HG02588 (cell line): ENCODE data around the gene TNNC2.
"Not testable (repeated sequence)": the region's sequence is repeated elsewhere in the genome, so short reads cannot be mapped to it uniquely, and the experiment has no call there.

Experiments used
- ATAC-seq: cut with Tn5 transposase; IDR thresholded peaks from one replicate; pipeline ENCODE4 v1.9.1; 2021; ENCODE audit warnings: mild to moderate bottlenecking, moderate library complexity; ENCODE audit not compliant: unreplicated experiment

TNNC2 gene

DNA sequence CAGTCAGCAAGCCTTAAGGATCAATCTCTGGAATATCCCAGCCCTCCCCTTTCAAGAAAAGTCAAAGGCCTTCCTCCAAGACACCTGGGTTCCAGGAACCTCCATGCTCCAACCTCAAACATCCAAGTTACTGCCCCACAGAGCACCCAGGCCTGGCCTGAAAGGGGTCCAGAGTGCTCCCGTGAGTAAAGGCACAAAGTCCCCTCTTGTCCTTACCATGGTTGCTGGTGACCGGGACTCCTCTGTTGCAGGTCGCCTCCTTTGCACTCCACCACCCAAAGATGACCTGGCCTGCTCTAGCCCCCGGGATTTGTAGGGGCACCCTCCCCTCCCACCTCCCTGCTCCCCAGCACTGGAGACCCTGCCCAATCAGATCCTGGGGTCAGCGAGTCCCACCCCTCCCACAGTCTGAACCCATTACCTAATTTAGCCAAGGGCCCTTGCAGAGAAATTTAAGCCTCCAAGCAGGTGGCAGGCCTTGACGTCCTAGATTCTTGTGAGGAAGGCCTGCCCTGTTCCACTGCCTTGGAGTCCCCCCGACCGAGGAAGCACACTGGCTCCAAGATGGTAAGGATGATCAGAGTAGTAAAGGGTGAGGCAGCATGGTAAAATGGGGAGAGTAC is at the start of gene TNNC2:
Gene TNNC2, minus strand, starts transcription at position 283 of the 623 bp plus-strand sequence. Its CDS starts 64 bp downstream, at position 219.
- ATAC-seq, result no peak

DNA sequence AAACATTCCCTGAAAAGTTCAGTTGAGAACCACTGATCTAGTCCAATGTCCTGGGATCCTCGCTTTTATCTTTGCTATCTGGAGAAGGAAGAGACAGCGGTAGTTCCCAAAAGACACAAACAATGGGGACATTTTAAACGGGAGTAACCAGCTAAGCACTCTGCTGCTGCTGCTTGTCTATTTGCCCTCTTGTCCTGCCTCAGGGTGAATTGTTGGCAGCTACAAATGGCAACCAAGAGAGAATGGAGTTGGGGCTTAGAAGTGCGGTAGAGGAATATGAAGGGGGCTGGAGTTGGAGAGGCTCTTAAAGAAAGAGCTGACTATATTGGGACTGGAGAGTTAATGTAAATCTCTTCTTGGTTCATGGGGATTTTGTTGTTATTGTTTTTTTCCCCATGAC is 47.5 kb upstream of the TNNC2 start:
- ATAC-seq, result no peak

DNA sequence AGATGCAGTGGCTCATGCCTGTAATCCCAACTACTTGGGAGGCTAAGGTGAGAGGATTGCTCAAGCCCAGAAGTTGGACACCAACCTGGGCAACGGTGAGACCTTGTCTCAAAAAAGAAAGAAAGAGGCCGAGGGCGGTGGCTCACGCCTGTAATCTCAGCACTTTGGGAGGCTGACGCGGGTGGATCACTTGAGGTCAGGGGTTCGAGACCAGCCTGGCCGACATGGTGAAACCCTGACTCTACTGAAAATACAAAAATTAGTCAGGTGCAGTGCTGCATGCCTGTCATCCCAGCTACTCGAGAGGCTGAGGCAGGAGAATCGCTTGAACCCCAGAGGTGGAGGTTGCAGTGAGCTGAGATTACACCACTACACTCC is 47.0 kb upstream of the TNNC2 start:
- ATAC-seq, result not testable (repeated sequence)

DNA sequence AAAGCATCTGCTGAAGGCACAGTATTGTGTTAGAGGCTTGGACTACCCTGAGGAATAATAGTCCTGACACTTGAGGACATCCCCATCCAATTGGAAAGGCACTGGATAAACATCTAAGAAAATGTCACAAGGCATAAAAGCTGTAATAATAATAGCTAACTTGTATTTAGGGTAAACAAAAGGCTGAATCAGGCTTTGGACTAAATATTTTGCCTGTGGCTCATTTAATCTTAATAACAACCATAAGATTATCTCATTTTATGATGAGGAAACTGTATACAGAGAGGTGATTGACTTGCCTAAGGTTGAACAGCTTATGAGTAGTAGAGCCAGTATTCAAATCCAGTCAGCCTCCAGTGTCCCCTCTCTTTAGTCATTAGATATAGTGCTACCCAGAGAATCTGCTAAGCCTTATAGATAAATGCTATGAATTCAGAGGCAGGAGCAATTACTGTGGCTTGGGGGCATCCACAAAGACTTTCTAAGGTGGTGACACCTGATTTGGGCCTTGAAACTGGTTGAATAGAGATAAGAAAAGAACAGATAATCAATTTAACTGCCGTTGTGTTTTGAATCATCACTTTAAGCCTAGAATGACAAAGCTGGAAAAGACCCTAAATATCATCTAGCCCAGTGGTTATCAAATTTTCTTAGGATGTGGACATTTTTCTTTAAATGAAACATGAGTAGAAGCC is 46.4 kb upstream of the TNNC2 start:
- no peak for ATAC-seq

DNA sequence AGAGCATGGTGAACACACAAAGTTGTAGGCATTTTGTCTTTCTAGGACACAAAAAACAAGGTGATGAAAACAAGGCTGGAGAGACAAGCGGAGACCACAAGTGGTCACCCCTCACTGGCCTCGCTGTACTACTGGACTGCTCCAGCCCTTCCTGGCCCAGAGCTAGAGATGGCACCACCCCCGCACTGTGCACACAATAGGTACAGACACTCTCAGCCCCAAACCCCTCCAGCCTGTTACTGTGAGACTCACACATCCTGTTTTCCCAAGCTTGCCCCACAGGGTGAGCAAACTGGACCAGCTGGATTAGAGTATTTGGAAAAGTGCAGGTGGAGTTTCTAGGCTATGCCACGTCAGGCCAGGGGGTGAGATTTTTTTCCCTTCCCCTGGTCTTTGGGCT is 45.5 kb upstream of the TNNC2 start:
- no peak for ATAC-seq

DNA sequence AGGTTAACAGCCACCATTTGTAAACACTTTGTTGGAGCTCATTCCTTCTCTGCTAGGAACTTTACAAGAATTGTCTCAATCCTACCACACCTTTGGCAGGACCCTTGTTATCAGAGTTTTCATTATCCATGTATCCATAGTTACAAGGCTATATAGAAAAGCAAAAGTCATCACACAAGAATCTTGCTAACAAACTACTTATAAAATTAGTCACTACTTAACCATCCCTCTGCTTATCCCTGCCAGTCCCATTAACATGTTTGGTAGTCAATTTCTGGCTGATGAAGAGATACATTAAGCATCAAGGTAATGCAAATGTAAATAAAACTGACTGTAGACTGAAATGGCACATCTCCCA is 40.7 kb upstream of the TNNC2 start:
- no peak for ATAC-seq

DNA sequence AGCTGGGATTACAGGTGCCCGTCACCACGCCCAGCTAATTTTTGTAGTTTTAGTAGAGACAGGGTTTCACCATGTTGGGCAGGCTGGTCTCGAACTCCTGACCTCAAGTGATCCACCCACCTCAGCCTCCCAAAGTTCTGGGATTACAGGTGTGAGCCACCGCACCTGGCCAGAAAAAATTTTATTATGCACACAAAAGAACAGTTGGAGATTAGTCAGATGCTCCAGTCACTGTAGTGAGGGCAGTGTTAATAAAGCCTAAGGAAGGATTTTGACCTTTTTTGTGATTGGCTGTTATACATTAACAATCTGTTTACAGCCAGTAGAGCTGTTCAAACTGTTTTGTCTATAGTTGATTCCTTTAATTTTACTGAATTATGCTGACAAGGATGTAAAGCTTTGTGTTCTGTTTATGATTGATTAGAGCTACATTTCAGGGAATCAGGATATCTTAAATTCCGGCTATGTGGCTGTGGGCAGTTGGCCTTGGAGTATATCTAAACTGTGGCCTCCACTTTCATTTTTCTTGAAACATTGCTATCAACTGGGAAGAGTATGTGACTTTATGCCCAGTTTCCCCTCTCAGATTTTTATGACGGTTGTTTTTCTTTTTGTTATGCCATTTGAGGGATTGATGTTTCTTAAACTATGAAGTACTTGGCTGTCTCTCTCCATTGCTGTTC is 40.2 kb upstream of the TNNC2 start:
- ATAC-seq, result no peak

DNA sequence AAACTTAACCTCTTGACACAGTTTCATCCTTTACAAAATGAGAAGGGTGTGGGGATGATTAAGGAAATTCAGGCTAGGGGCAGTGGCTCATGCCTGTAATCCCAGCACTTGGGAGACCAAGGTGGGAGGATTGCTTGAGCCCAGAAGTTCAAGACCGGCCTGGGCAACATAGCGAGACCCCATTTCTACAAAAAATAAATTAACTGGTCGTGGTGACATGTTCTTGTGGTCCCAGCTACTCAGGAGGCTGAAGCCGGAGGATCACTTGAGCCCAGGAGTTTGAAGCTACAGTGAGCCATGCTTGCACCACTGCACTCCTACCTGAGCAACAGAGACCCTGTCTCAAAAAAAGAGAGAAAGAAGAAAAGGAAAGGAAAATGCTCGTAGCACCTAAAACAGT is 39.3 kb upstream of the TNNC2 start:
- ATAC-seq, result no peak

DNA sequence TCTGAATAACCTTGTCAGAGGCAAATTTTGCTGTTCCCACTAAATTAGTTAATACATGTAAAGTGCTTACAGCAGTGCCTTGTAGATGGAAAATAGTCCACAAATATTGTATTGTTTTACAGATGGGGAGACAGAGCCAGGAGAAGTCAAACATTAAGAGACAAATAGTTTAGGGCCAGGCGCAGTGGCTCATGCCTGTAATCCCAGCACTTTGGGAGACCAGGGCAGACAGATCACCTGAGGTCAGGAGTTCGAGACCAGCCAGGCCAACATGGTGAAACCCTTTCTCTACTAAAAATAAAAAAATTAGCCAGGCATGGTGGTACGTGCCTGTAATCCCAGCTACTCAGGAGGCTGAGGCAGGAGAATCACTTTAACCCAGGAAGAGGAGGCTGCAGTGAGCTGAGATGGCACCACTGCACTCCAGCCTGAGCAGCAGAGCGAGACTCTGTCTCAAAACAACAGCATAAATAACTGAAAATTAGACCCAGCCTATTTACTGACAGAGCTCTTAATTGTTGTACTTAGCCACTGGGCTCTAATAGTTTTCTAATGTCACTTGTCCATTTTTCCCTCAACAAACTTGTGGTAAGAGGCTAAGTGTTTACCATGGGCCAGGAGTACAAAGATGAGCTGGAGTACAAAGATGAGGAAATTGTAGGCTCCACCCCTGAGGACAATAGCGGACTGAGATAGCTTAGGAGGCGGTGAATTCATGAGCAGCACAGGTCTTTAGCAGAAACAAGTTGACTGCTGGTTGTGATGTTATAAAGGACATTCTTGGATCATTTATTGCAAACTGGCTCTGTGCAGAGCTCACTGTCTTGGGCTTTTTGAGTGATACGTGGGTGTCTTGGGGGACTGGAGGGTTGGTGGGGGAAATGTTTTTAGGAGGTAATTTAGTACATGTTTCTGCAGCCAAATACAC is 36.7 kb upstream of the TNNC2 start:
- no peak for ATAC-seq

DNA sequence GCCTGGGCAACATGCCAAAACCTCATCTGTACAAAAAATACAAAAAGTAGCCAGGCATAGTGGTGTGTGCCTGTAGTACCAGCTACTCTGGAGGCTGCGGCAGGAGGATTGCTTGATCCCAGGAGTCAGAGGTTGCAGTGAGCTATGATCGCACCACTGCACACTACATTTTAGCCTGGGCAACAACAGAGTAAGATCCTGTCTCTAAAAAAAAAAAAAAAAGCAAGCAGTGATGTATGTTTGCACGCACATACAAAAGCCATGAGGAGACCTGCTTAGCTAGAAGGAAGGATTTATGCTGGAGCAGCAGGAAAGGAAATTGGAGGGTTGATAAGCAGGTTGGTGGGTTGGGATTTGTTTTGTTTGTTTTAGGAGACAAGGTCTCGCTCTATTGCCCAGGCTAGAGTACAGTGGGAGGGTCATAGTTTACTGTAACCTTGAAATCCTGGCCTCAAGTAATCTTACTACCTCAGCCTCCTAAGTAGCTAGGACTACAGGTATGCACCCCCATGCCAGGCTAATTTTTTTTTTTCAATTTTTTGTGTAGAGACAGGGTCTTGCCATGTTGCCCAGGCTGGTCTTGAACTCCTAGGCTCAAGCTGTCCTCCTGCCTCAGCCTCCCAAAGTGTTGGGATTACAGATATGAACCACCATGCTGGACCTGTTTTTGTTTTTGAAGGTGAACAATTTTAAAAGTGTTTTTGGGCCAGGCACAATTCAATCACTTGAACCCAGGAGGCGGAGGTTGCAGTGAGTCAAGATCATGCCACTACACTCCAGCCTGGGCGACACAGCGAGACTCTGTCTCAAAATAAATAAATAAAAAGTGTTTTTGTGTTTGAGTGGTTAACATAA is 34.3 kb upstream of the TNNC2 start:
- ATAC-seq, result no peak

DNA sequence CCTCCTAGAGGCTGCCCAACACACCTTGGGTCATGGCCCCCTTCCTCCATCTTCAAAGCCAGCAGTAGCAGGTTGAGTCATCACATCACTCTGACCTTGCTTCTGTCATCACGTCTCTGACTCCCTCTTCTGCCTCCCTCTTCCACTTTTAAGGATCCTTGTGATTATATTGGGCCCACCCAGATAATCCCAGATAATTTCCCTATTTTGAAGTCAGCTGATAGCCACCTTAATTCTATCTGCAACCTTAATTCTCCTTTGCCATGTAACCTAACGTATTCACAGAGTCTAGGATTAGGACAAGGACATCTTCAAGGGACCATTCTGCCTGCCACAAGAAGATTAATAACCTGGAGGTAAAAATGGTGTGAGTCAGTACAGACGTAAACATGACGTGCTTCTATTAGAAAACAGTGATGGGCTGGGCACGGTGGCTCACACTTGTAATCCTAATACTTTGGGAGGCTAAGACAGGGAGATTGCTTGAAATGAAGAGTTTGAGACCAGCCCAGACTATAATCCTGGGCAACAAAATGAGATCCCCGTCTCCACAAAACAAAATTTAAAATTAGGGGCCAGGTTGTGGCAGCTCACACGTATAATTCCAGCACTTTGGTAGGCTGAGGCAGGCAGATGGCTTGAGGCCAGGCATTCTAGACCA is 33.6 kb upstream of the TNNC2 start:
- no peak for ATAC-seq

DNA sequence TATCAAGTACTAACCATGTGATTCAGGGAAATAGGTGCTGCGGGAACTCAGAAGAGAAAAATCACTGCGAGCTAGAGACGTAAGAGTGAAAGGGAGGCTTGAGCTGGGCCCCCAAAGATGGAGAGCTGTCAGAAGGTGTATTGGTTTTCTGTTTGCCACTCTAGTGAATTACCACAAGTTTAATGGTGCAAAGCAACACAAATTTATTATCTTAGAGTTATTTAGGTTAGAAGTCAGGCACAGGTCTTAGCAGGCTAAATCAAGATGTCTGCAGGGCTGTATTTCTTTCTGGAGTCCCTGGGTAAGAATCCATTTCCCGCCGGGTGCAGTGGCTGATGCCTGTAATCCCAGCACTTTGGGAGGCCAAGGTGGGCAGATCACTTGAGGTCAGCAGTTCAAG is 32.8 kb upstream of the TNNC2 start:
- ATAC-seq, result no peak

DNA sequence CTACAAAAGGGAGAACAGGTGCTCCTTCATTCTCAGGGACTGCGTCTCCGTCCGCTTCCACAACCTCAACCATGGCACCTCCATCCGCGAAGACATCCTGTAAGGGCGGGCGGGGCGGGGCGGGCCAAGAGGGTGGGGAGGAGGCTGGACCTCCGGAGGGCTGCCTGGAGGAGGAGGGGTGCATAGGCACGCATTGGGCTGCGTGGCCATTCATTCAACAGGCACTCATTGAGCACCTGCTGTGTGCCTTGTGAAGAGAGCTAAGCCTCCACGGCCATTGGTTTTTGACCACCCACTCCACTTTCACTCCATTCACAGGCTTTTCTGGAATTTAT is 30.7 kb upstream of the TNNC2 start:
- peak; percentile 7 for ATAC-seq

DNA sequence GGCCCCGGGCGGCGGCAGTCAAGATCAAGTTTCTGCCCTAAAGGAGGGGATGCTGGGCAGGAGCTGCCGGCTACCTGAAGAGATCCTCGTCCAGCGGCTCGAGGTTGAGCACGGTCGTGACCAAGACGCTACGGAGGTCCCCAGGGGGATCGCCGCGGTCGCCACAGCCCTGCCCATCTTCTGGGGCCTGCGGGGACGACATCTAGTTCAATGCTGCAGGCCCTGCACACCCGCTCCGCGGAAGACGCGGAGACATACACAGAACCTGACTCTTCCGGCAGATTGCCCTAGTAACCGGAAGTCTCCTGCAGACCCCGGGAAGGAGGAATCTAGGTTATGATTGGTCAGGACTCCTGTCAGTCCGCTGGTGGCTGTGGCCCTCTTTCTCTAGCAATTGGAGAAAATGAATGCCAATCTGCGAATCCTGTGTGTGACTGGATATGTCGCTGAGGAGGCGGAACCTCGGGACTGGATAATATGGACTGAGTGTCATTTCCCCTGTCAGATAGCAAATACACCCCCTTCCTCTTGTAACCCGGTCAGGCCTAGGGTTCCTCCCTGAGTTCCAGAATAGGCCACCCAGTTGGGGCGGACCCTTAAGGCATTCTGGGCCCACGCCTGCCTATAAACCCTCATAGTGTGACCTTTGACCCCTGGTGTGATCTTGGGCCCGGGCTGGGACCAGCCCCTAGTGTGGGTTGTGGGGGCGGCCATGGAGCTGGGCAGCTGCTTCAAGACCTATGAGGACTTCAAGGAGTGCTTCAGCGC is 30.2 kb upstream of the TNNC2 start, which contains the start of the genes ACOT8 and ZSWIM3:
Gene ACOT8, minus strand, starts transcription at position 279 of the 768 bp plus-strand sequence. Its CDS starts 77 bp downstream, at position 202.
Gene ZSWIM3, plus strand, starts transcription at position 501 of the 768 bp plus-strand sequence. Its CDS starts 212 bp downstream, at position 713.
- ATAC-seq, result peak; percentile 95

DNA sequence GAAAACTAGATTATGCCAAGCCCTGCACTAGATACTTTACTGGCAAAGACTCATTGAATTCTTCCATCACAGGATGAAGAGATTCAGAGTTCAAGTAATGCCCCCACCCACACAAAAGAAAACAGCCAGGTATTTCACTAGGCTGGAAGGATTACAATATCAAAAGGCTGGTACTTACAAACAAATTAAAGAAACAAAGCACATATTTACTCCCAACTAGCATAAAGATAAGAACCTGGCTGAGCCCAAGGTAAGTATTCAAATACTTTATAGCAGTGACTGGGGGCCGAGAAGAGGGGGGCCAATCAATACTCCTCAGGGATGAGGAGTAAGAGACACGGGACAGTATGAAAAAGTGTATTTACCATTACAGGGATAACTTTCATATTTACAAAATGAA is 26.4 kb upstream of the TNNC2 start:
- no peak for ATAC-seq

DNA sequence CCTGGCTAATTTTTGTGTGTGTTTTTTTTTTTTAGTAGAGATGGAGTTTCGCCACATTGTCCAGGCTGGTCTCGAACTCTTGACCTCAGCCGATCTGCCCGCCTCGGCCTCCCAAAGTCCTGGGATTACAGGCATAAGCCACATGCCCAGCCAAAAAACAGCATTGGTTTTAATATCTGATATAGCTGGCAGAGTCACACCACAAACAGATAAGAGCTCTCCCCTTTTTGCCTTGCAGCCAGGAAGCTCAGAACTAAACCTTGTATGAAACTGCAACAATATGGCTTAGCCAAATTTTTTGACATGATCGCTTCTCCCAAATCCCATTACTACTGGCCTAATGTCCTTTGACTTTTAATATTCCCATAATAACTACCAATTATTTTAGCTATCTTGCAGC is 25.2 kb upstream of the TNNC2 start:
- no peak for ATAC-seq

DNA sequence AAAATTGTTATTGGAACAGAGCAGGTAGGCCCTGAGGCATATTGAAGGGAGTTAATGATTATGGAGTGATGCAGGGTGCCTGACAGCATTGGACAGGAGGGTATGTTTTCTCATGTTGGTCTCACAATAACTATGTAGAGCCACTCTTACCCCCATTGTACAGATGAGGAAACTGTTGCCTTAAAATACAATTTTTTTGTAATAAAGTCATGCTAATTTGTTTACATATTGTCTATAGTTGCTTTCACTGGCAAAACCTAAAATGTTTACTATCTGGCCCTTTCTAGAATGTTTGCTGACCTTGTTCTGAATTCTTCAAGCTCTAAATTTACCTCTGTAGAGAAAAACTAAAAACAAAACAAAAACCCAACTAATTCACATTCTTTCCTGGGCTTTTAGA is 24.4 kb upstream of the TNNC2 start:
- no peak for ATAC-seq

DNA sequence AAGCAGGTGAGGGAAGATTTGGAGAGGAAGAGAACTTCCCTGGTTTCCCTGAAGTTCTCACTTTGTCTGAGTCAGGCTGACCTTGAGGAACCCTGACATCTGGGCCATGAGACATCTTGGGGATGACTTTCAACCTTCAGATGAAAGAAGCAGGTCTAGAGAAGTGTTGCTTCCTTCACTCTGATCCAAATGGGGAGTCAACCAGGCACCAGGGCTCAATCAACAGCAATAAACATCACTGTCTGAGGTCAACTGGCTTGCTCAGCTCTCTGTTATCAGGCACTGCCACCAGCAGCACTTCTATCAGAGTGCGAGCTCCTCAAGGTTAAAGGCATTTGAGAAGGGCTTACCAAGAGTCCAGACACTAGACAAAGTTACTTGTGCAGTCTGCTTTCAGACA is 23.8 kb upstream of the TNNC2 start:
- ATAC-seq, result no peak

DNA sequence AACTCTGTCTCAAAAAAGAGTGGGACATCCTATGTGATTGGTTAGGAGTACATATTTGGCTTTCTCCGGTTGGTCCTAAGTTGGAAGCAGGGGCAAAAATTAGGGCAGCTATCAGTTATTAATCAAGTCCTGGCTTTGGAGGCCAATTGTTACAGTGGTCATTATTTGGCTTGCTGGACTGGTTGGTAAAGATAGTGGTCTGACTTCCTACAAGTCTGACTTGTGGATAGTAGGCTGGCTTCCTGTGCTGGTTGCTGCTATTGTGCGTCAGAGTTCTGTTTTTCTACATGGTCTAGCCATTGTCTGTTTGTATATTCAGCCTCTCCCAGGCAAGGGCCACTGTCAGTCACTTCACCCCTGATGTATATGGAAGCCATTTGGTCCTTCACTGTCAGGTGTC is 23.1 kb upstream of the TNNC2 start:
- ATAC-seq, result no peak
